T-helper 9 cell (primary cell): ENCODE data around the gene TTC34.

Experiments used
- DNase-seq: peaks from one replicate; pipeline ENCODE4 v3.0.0-alpha.2; 2020

The TTC34 gene

DNA sequence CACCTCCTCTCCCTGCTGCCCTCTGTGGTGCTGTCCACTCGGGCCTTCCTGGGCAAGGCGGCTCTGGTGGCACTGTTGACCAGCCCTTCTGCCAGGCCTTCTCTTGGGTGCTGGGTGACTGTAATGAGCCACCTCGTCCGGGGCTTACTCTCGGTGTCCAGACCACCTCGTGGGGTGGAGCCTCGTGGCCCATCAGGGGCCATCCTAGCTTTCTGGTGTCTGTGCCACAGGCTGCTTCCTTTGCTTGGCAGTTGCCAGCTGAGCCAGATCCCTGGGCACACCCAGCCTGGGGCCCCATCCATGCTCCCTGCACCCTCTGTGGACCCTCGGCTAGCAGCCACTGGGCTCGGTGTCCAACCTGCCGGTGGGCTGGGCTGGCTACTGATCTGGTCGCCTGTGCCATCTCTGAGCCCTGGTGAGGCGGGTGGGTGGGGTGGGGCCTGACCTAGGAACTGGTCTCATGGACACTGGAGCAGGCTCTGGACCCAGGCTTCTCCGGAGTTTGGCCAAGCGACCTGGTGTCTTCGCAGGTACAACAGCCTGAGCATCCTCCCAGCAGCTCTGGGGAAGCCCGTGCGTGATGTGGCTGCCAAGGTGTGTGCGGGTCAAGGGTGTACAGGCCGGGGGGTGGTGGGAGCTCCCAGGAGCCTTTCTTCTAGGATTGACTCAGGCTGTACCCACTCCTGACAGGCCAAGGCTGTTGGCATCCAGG is 213.5 kb downstream of the TTC34 start:
- DNase-seq: no peak

DNA sequence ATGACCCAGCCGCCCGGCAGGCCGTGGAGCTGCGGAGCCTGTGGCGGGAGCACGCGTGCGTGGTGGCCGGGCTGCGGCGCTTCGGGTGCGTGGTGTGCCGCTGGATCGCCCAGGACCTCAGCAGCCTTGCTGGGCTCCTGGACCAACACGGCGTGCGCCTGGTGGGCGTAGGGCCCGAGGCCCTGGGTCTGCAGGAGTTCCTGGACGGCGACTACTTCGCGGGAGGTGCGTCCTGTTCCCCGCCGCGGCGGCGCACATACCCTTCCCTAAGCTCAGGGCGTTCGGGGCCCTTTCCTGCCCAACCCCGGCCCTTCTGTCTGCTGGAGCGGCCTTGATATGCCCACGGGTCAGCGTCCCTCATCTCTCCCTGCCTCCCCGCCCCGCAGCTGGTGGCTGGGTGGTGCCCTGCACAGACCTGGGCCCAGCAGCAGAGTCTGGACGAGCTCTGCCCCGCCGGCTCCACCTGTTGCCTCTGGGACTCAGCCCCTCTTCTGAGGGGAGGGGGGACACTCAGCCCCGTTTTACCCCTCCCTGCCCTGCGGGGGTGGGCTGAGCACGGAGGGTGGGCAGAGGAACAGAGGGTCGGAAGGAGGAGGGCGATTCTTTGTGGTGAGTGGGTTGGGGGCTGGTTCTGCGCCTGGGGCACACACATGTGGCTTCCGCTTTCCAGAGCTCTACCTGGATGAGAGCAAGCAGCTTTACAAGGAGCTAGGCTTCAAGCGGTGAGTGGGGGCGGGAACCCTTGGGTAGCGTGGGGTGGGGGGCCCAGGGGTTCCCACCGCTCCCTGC is 214.2 kb downstream of the TTC34 start:
- no peak for DNase-seq

GRCh38 chr1:2586154-2587070 is 215.1 kb downstream of the TTC34 start, which contains the start of gene PRXL2B:
Gene PRXL2B (plus strand): TSS chr1:2586777. CDS start chr1:2586886, 109 bp downstream.
- DNase-seq: peak; percentile 99
